Right hindlimb (tissue), 1 donor: ENCODE measurements around the gene DCC.
"Not testable (repeated sequence)": the region's sequence is repeated elsewhere in the genome, so short reads cannot be mapped to it uniquely, and the experiment has no call there.

Experiments used
- DNase-seq: peaks from one replicate; pipeline ENCODE4 v3.0.0-alpha.2; 2018

The DCC gene

DNA sequence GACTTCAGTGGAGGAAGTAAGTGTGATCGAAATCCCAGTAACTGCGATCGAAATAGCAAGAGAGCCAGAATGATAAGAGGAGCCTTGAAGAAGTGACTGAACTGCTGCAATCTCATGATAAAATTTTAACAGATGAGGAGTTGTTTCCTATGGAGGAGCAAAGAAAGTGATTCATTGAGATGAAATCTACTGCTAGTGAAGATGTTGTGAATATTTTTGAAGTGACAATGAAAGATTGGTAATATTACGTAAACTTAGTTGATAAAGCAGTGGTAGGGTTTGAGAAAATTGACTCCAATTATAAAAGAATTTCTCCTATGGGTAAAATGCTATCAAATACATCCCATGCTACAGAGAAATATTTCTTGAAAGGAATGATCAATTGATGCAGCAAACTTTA lies 1103.8 kb downstream of the DCC start:
- DNase-seq: no peak

DNA sequence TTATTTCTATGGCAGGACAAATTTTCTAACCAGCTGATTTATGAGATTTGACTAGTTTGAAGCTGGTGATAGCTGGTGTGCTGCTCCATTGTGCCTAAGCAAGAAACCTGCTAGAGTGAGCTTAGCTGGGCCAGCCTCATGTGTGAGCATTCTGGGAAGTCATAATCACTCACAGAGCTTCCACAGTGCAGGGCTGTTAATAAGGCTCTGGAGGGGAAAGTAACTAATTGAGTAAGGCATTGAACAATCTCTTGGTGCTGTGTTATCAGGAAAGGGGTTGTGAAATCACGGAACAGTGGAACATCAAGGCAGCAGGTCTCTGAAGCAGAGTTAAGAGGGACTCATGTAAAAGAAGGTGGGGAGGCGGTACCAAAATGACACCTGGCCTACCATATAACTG lies 1111.9 kb downstream of the DCC start:
- DNase-seq: no peak

DNA sequence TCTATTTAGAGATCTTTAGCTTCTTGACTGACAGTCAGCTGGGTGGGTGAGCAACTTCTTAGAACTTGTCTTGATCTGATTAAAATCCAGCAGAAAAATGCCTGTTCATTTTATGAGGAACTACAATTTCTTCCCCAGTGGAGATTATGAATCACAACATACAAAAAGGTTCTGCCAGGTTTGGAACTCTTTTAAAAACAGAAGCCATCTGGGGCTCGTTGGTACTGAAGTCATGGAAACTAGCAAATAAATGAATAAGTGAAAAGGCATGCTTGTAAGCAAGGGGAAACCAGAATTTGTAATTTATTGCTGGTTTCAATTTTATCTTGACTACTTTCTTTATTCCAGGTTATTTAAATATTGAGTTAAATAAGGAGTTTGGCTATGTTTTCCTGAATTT lies 1117.1 kb downstream of the DCC start:
- no peak for DNase-seq

DNA sequence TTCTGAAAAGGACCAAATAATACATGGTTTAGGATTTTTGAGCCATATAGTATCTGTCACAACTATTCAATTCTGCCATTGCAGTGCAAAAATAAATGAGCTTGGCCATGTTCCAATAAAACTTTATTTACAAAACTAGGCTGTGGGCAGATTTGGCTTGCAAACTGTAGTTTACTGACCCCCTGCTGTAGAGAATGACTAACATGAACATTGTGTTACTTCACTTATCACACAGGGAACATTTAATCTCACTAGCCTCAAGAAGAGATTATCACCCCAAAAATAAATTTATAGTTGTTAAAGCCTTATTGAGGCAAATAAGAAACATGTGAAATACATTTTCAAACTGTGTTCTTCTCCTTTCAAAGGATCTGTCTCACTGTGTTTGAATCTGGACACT lies 1118.3 kb downstream of the DCC start:
- no peak for DNase-seq

DNA sequence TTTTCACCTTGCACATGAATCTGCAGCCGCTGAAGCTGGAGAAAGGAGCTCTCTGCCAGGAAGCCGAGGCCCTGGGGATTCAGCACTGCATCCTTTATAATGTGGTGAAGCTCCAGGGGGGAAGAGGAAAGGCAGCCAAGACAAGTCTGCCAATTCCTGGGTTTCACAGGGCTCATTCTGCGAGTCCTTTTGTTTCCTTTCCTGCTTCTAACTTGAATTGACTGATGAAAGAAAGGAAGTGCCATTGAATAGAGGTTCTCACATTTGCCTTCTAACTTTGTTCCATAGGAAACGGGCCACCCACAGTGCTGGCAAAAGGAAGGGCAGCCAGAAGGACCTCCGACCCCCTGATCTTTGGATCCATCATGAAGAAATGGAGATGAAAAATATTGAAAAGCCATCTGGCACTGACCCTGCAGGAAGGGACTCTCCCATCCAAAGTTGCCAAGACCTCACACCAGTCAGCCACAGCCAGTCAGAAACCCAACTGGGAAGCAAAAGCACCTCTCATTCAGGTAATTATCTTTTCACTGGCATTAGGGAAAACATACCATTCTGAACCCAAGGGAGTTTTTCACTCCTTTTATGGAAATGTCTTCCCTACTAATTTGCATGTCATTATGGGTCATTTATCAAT lies 1119.1 kb downstream of the DCC start:
- no peak for DNase-seq

DNA sequence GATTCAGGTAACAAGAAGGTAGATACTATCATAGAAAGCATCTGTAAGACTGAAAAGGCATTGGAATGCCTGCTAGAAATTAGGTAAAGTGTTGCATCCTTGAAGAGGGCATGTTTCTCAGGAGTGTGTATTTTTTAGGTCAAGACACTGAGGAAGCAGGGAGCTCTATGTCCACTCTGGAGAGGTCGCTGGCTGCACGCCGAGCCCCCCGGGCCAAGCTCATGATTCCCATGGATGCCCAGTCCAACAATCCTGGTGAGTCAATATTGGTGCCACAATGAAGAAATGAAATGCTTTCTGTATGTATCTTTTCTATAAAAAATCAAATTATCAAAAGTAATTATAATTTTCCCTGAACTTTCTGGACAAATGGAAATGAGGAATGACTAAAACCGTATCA lies 1127.8 kb downstream of the DCC start:
- no peak for DNase-seq

DNA sequence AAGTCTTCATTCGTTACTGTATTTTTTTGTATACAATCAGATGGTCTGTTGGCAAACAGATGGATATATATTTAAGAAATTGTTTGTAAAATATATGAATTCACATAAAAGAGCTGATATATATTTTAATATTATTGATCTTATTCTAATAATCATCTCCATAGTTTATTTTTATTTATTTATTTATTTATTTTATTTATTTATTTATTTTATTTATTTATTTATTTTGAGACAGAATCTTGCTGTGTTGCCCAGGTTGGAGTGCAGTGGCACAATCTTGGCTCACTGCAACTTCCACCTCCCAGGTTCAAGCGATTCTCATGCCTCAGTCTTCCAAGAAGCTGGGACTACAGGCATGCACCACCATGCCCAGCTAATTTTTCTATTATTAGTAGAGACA lies 1128.2 kb downstream of the DCC start:
- not testable (repeated sequence) for DNase-seq

DNA sequence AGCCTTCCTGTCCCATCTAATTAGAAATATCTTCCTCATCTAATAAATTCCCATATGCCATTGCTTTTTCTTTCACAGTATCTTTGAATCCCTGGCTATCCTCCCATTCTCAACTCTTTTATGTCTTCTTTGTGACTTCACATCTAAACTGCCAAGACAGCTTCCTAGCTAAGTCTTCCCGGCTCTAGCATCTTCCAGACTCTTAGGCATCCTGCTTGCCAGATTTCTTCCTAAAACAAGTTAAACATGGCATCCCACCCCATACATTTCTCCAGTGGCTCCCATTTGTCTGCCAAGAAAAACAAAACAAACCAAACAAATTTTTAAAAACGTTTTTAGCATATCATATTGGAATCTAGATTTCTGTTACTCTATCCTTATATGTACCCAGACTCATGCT lies 1132.5 kb downstream of the DCC start:
- DNase-seq: no peak

DNA sequence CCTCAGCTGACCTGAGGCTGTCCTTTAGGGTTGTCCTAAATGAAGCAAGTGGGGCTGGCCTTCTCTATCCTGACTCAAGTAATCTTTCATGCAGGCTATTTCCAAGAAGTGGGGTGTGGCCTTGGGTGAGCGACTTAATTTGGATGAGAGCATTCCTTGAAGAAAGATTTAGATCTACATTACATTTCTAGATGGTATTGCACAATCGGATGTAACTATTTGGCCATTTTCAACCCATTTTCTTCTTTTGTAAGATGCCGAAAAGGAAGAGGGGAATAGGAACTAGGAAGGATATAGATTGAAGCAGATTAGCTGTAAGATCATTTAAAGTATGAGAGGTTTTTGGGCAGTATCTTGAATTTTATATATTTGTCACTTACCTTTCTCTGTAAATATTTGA lies 1138.2 kb downstream of the DCC start:
- DNase-seq: no peak

DNA sequence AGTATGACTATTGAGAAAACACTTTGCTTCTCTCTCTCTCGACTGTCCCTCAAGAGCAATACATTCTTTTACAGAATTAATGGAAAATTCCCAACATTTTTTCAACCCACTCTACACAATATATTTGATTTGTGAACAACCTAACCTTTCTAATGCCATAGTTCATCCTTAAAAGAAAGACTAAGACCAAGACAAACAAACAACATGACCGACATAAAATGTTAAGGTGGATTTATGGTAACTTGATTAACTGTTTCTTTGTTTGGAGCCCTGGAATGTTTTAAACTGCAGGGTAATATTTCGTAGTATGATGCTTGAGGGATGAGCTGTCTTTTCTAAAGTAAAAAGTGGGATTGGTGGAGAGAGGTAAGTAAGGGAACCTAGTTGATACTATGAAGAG lies 1146.3 kb downstream of the DCC start:
- DNase-seq: no peak

DNA sequence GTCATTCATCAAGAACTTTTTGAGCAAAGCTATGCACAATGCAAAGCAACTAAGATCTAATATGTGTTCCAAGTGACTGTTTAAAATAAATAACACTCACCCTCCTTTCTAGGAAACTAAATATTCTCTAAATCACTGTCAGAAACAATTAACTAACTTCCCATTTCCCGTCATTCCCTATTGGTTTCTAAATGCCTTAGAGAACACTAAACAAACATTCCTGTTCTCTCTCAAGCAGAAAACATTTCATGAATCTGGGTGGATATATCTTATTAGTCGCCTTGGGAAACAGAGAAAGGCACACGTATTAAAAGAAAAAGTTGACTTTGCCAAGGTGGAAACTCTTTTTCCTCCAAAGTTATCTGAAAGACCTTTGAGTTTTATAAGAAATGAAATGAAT lies 1149.3 kb downstream of the DCC start:
- DNase-seq: no peak

DNA sequence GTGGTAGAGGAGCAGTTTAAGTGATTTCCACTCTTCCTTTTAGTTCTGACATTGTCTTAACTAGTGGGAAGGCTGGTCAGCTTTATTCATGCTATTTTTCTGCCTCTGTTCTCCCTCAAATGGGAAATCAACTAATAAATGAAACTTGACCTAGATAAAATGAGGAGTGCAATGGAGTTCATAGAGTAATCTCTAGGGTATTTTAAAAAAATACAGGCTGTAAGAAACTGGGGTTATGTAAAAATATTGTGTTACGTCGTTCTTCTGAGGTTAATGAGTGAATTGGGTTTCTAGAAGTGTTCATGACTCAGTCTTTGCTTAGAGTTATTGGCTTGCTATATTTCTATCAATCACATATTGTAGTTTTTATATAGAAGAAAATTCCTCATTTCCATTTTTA lies 1150.0 kb downstream of the DCC start:
- no peak for DNase-seq

DNA sequence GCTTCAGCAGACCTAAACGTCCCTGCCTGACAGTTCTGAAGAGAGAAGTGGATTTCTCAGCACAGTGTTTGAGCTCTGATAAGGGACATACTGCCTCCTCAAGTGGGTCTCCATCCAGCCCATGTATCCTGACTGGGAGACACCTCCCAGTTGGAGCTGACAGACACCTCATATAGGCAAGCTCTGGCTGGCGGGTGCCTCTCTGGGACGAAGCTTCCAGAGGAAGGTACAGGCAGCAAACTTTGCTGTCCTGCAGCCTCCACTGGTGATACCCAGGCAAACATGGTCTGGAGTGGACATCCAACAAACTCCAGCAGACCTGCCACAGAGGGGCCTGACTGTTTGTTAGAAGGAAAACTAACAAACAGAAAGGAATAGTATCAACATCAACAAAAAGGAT lies 1156.0 kb downstream of the DCC start:
- no peak for DNase-seq

DNA sequence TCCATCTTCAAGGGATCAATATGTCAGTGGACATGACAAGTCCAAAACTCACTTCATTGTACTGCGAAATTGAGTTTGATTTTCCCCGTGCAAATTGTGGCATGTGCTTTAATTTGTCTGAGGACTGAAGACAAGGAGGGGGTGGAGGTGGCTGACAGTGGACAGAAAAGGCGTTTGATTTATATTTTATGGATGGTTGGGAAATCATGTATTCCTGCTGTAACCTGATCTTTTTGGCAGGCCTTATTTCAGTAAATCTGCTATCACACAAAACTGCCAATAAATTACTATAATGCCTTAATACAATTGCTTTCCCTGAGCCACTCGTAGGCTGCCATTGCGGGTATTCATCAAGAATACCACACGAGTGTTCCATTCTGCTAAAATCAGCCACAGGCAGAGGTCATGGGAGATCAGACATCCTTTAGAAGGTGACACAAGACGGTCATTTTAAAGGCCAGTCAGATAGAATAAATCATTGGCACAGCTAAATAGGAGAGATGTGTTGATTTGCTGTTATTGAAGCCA lies 1164.0 kb downstream of the DCC start:
- DNase-seq: no peak

DNA sequence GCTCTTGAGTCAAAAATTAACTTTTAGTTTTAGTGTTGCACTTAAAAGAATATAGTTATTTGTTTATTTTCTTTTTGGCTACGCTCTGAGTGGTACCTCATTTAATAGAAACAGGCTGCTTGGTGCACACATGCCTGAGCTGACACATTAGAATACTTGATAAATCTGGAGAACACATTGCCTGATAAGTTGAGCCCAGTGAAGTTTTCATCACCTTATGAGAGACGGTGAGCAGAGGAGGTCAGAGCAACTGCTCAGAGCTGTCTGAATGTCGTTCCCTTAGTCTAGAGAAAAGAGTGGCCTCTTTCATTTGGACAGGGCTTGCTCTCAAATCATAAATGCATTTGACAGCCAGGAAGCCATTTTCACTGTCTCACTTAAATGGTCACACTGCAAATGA lies 1168.5 kb downstream of the DCC start:
- DNase-seq: no peak

DNA sequence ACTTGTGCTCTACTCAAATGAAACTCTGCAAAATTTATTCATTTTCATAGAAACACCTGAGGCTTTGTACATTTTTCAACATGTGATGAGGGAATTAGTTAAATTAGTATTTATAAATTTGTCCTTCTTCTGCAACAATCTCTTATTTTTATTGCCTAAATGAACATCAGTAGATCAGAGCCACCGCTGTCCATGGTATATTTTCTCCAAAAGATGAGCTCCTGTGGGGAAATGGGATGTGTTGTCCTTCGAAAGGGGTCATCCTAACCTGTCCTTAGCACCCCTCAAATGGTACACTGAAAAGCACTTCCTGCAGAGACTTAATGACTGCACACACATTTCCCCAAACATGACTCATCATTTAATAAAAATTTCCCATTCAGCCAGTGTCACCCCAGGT lies 1169.9 kb downstream of the DCC start:
- no peak for DNase-seq

DNA sequence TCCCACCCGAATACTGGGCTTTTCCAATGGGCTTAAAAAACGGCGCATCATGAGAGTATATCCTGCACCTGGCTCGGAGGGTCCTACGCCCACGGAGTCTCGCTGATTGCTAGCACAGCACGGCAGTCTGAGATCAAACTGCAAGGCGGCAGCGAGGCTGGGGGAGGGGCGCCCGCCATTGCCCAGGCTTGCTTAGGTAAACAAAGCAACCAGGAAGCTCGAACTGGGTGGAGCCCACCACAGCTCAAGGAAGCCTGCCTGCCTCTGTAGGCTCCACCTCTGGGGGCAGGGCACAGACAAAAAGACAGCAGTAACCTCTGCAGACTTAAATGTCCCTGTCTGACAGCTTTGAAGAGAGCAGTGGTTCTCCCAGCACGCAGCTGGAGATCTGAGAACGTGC lies 1171.7 kb downstream of the DCC start:
- DNase-seq: not testable (repeated sequence)

DNA sequence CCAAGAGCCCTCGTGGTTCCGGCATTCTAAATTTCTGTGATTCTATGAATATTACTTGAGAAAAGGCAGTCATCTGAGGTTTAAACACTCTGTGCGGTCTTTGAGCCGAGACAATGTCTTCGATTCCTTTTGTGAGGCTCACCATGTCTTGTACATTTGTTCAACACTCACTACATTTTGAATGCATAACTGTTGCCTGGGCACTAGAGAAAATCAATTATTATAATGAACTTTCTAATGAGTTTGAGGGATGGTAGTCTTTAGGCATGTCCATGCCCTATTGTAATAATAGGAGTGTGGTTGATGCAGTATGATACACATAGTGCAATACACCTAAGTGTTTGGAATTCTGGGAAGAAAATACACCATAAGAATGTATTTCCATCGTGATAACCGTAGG lies 1181.1 kb downstream of the DCC start:
- no peak for DNase-seq

DNA sequence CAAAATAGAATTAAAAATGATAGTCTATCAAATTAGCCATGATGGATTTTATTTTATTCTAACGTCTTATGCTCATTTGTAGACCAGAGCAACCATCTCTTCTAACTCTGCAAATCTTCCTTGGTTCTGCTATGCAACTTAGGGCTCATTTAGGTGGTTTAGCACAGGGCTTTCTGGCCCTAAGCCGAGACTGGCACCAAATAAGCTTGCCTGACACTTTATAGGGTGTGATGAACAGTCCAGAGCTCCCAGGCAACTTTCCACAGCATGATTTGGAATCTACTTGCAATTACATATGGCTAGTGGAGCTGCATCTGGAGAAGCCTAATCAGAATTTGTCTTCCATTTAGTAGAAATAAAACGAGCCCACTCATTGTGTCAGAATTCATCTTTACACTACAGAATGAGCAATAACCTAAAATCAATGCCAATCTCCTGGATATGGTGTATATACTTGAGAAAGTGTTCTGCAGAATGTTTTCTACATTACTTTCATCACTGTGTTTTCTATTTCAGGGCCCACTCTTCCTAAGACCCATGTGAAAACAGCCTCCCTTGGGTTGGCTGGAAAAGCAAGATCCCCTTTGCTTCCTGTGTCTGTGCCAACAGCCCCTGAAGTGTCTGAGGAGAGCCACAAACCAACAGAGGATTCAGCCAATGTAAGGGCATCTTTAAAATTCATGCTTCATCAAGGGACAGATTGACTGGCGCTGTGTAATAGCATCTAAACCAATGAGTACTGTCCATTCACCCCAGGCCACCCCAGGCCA lies 1186.3 kb downstream of the DCC start:
- no peak for DNase-seq

DNA sequence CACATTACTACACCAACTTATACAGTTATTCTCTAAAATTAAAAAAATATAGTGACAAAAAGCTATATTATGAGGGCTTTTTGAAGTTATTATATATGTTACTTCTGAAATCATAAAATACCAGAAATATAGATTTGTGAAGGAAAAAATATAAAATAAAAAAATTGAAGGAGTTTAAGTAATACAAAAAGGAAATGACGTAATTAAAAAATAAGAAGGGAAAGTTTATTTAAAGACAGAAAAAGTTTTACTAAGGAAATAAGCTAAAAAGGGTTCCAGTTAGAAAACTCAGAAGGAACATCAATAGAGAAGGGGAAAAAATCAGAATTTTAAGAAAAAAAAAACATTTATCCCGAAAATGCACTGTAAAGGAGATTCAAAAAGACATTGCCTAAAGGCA lies 1187.4 kb downstream of the DCC start:
- DNase-seq: no peak

DNA sequence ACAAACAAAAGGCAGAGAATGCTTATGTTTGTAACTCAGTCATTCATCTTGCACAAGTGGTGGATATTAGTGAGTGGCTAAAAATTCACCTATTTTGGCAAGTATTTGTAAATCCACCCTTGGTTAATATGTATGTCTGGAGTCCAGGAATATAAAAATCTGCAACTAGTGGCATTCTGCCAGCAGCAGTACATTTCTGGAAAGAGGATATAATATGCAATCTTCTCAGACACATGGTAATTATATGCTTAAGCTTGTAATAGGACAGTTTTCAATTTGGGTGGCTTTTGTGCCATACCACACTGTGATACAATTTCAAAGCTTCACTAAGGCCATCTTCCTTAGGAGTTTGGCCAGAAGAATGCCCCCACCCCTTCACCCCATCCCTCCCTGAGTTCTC lies 1191.2 kb downstream of the DCC start:
- no peak for DNase-seq

DNA sequence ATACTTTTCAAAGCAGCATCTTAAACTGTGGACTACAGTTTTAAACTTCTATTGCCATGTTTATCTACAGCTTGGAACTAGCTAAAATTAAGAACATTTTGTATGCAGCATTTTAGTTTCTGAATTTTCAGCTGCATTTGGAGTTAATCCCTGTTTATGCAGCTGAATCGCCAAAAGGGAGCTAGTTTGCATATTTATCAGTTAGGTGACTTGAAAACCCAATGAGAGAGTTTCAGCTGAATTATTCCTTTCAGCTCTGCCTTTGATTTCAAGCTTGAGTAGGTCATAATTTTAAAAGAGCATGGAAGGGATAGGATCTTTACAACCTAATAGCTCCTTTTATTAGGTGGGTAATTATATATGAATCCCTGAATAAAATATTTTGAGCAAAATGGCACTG lies 1191.9 kb downstream of the DCC start:
- no peak for DNase-seq

DNA sequence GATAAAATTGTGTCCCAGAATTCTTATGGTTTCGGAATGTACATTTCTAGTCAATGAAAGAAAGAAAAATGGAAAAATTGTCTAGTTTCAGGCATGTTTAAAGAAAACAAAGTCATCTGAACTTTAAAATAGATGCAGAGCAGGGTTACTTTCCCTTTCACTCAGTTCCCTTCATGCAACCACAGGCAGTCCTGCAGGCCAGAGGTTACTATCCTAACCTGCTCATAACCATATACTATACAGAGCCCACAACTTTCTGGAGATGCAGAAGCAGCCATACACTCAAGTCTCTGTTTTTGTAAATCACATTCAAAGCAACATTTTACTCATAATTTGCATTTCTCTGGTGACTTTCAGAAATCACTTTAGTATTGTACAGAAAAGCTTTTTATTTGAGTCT lies 1194.2 kb downstream of the DCC start:
- no peak for DNase-seq

DNA sequence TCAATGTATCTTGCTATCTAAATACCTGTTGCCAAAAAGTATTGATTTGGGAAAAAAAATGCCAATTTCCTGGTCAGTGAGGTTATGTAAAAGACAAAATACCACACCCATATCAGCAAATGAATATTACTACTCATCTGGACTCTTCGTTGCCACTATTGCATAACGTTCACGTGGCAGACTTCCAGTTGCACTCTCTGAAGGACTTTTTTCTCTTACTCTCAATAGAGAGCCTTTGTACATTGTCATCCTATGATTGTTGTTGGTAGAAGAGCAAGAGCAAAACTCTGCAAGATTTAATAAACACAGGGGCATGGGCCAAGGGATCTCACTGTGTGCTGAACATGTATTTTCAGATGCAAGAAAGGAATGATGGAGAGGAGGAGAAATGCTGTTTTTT lies 1194.7 kb downstream of the DCC start:
- DNase-seq: no peak

DNA sequence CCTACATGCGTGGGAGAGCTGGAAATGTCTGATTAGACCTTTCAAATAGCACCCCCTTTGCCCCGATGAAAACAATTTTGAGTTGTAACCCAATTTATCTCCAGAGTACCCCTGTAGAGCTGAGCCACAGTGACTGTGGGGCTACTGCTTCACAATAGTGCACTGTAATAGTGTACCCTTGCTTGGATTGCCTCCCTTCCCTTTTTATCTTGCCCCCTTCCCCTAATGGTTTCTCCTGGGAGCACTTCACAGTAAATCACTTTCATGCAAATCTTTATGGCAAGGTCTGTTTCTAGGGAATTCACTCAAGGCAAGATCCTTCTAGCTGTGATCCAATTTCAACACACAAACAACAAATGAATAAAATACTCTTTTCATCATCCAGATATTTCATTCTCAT lies 1196.9 kb downstream of the DCC start:
- DNase-seq: no peak
